Measurements from ENCODE around the gene BBS9. TPM values are rescaled to one million over a fixed set of nuclear protein-coding genes. Genes with fewer than 3 reads are reported as not detected.

BBS9 gene
- total and polyA plus RNA-seq, 2 experiments from 2014 or later, result 10.2 to 15.0 TPM

DNA sequence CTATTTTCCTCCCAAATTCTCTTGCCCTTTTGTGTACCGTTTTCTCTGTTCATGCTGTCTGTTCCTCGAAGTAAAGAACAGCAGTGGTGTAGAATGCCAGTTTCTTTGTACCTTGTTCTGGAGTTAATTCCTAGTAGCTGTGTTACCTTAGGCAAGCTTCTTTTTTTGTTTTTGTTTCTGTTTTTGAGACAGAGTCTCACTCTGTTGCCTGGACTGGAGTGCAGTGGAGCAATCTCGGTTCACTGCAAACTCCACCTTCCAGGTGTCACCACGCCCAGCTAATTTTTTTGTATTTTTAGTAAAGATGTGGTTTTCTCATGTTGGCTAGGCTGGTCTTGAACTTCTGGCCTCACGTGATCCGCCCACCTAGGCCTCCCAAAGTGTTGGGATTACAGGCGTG, 221.2 kb downstream of the BBS9 start:
- Histone ChIP-seq H3K36me3 (ENCODE audit: low read depth) (no peaks in the 10 kb centered on the region), H3K27ac (no peak overlapping the region), H3K27me3 (replicated peaks; ENCODE audit: insufficient read depth) (no peaks in the 10 kb centered on the region), H3K4me3 (no peak overlapping the region), H3K9me2 (ENCODE audit: insufficient read depth) (no peaks in the 10 kb centered on the region; the same call in 1 of the 2 replicates), H3K9me3 (ENCODE audit: low read depth) (no peaks in the 10 kb centered on the region), H3K9ac (no peak overlapping the region), H3K4me1 (ENCODE audit: insufficient read depth) (no peaks in the 10 kb centered on the region), H3K4me2 (ENCODE audit: unreplicated experiment) (no peak overlapping the region), H3F3A (ENCODE audit: insufficient read depth) (no peaks in the 10 kb centered on the region), H3K79me2 (ENCODE audit: insufficient read depth) (no peaks in the 10 kb centered on the region), H2AFZ (no peak overlapping the region), H4K20me1 (ENCODE audit: insufficient read depth) (no peaks in the 10 kb centered on the region)
- in situ Hi-C loops (cut with MboI), result no loop called here
- DNase-seq, result no peak
- TF ChIP-seq EZH2 (IDR thresholded peaks at IDR 0.05; ENCODE audit: insufficient read depth, poor library complexity, severe bottlenecking) (no peak), EZH2phosphoT487 (IDR thresholded peaks at IDR 0.05; ENCODE audit: insufficient read depth, low read depth) (no peak)
- 84 to 90% methylated on average over 7 of the region's 7 CpGs for WGBS, 2 experiments (ENCODE audit: low coverage in 1 of 2, low lambda C conversion rate in 2 of 2, missing lambda C conversion rate in 2 of 2)

DNA sequence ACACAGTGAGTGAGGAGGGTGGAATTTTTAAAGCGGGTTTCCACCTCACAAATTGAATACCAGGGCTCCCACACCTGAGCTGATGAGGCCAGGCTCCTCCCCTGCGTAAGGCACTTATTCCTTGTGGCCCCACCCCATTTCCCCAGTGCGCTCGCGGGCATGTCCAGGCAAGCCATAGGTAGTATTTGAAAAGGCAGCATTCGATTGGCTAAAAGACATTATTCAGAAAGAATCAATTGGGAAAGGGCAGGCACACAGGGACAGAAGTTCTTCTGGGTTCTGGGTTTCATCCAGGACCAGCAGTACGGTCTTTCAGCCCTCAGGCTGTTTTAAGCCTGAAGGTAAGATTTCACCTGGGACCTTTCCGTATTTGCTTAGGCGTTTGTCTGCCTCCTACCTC, 222.3 kb downstream of the BBS9 start:
- WGBS, 2 experiments (ENCODE audit: low coverage in 1 of 2, low lambda C conversion rate in 2 of 2, missing lambda C conversion rate in 2 of 2), result 92 to 95% methylated on average over 9 of the region's 9 CpGs
- Histone ChIP-seq H3K9me2 (ENCODE audit: insufficient read depth) (no peaks in the 10 kb centered on the region; the same call in 1 of the 2 replicates), H2AFZ (no peak overlapping the region), H3K4me1 (ENCODE audit: insufficient read depth) (no peaks in the 10 kb centered on the region), H3K9ac (no peak overlapping the region), H3K27me3 (replicated peaks; ENCODE audit: insufficient read depth) (no peaks in the 10 kb centered on the region), H3K4me2 (ENCODE audit: unreplicated experiment) (no peak overlapping the region), H3F3A (ENCODE audit: insufficient read depth) (no peaks in the 10 kb centered on the region), H3K9me3 (ENCODE audit: low read depth) (no peaks in the 10 kb centered on the region), H3K79me2 (ENCODE audit: insufficient read depth) (no peaks in the 10 kb centered on the region), H3K27ac (no peak overlapping the region), H3K36me3 (ENCODE audit: low read depth) (no peaks in the 10 kb centered on the region), H4K20me1 (ENCODE audit: insufficient read depth) (no peaks in the 10 kb centered on the region), H3K4me3 (no peak overlapping the region)
- in situ Hi-C loops (cut with MboI), result no loop called here
- DNase-seq, result no peak
- no peak for TF ChIP-seq EZH2 (IDR thresholded peaks at IDR 0.05; ENCODE audit: insufficient read depth, poor library complexity, severe bottlenecking)
- TF ChIP-seq EZH2phosphoT487 (IDR thresholded peaks at IDR 0.05; ENCODE audit: insufficient read depth, low read depth), result no peak

DNA sequence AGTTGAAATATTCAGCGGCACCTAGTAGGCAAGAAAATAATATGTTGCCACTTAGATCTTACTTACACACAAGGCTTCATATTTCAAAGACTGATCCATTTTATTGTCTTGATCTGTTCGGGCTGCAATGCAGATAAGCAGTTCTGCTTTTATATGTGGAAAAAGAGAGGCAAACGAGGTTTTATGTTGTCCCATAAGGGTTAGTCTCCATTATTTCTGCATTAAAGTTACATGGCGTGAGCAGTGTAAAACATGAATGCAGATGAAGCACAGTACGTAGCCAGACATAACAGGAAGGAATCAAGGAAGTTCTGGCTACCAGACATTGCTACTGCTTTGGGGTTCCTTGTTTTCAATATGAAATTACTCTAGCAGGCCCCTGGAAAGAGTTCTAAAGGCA, 224.8 kb downstream of the BBS9 start:
- Histone ChIP-seq H3K9me2 (ENCODE audit: insufficient read depth) (no peaks in the 10 kb centered on the region; the same call in 1 of the 2 replicates), H4K20me1 (ENCODE audit: insufficient read depth) (no peaks in the 10 kb centered on the region)
- WGBS, 2 experiments (ENCODE audit: low coverage in 1 of 2, low lambda C conversion rate in 2 of 2, missing lambda C conversion rate in 2 of 2), result 91% methylated on average over 5 of the region's 5 CpGs

DNA sequence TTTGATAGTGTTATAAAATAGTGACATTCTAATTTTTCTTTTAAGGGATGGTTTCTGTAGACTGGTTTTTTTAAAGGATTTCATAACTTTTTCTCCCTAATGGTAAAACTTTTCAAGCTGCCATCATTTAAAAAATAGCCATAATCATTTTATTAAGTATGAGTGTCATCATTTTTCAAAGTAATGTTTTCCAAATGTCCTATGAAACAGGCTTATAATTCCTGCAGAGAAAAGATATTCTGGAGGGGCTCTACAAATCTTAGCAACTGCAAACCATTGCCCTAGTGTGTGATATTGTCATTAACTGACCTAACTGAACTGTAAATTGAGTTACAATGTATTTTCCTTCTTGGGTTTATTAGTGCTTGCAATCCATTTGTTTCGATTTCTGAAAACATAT, 226.0 kb downstream of the BBS9 start:
- Histone ChIP-seq H3K27ac (no peak overlapping the region), H3K36me3 (ENCODE audit: low read depth) (no peaks in the 10 kb centered on the region), H3K9ac (no peak overlapping the region), H3F3A (ENCODE audit: insufficient read depth) (no peaks in the 10 kb centered on the region), H3K9me3 (ENCODE audit: low read depth) (no peaks in the 10 kb centered on the region), H3K79me2 (ENCODE audit: insufficient read depth) (no peaks in the 10 kb centered on the region), H3K4me3 (no peak overlapping the region), H3K4me1 (ENCODE audit: insufficient read depth) (no peaks in the 10 kb centered on the region), H3K27me3 (replicated peaks; ENCODE audit: insufficient read depth) (no peaks in the 10 kb centered on the region), H4K20me1 (ENCODE audit: insufficient read depth) (no peaks in the 10 kb centered on the region), H3K9me2 (ENCODE audit: insufficient read depth) (no peaks in the 10 kb centered on the region; the same call in 1 of the 2 replicates), H3K4me2 (ENCODE audit: unreplicated experiment) (no peak overlapping the region), H2AFZ (no peak overlapping the region)
- 97% methylated on average over 1 of the region's 1 CpG for whole genome bisulfite sequencing, 2 experiments (ENCODE audit: low coverage in 1 of 2, low lambda C conversion rate in 2 of 2, missing lambda C conversion rate in 2 of 2)
- in situ Hi-C loops (cut with MboI), result no loop called here
- no peak for TF ChIP-seq EZH2 (IDR thresholded peaks at IDR 0.05; ENCODE audit: insufficient read depth, poor library complexity, severe bottlenecking)
- no peak for TF ChIP-seq EZH2phosphoT487 (IDR thresholded peaks at IDR 0.05; ENCODE audit: insufficient read depth, low read depth)
- no peak for DNase-seq

More for the DNA sequence above, 224.8 kb downstream of the BBS9 start:
- Histone ChIP-seq H3K9ac (no peak overlapping the region), H3K4me1 (ENCODE audit: insufficient read depth) (no peaks in the 10 kb centered on the region), H2AFZ (no peak overlapping the region), H3K27ac (no peak overlapping the region), H3K4me2 (ENCODE audit: unreplicated experiment) (no peak overlapping the region), H3K79me2 (ENCODE audit: insufficient read depth) (no peaks in the 10 kb centered on the region), H3K27me3 (replicated peaks; ENCODE audit: insufficient read depth) (no peaks in the 10 kb centered on the region), H3K36me3 (ENCODE audit: low read depth) (no peaks in the 10 kb centered on the region), H3F3A (ENCODE audit: insufficient read depth) (no peaks in the 10 kb centered on the region), H3K4me3 (no peak overlapping the region), H3K9me3 (ENCODE audit: low read depth) (no peaks in the 10 kb centered on the region)
- TF ChIP-seq EZH2 (IDR thresholded peaks at IDR 0.05; ENCODE audit: insufficient read depth, poor library complexity, severe bottlenecking) (no peak), EZH2phosphoT487 (IDR thresholded peaks at IDR 0.05; ENCODE audit: insufficient read depth, low read depth) (no peak)
- no peak for DNase-seq
- in situ Hi-C loops (cut with MboI), result no loop called here

DNA sequence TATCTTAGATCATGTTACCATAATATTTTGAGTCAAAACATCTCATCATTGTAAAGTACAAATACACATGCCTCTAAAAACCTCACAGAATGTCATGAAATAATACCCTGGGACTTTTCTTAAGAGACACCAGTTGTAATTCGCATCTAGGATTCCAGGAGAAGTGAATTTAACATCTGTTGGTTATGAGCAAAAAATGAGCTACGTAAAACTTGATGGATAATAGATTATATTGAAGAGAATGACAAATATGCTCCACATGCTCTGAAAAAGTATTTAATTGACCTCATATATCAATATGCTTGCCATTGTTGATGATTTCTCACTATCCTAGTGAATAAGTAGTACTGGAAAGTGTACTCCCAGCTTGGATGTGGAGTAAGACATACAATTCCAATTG, 227.0 kb downstream of the BBS9 start:
- no peaks in the 10 kb centered on the region for H3F3A ChIP-seq (ENCODE audit: insufficient read depth)
- H4K20me1 ChIP-seq (ENCODE audit: insufficient read depth), result no peaks in the 10 kb centered on the region
- H3K9me2 ChIP-seq (ENCODE audit: insufficient read depth), result no peaks in the 10 kb centered on the region; the same call in 1 of the 2 replicates
- H3K27me3 ChIP-seq (replicated peaks; ENCODE audit: insufficient read depth), result no peaks in the 10 kb centered on the region
- H3K9me3 ChIP-seq (ENCODE audit: low read depth), result no peaks in the 10 kb centered on the region
- H3K4me3 ChIP-seq, result no peak overlapping the region
- 67 to 71% methylated on average over 2 of the region's 2 CpGs for WGBS, 2 experiments (ENCODE audit: low coverage in 1 of 2, low lambda C conversion rate in 2 of 2, missing lambda C conversion rate in 2 of 2)
- no peak overlapping the region for H3K4me2 ChIP-seq (ENCODE audit: unreplicated experiment)
- H3K4me1 ChIP-seq (ENCODE audit: insufficient read depth), result no peaks in the 10 kb centered on the region
- no peaks in the 10 kb centered on the region for H3K79me2 ChIP-seq (ENCODE audit: insufficient read depth)
- in situ Hi-C loops (cut with MboI), result no loop called here
- no peak overlapping the region for H2AFZ ChIP-seq
- no peaks in the 10 kb centered on the region for H3K36me3 ChIP-seq (ENCODE audit: low read depth)
- TF ChIP-seq EZH2phosphoT487 (IDR thresholded peaks at IDR 0.05; ENCODE audit: insufficient read depth, low read depth) (no peak), EZH2 (IDR thresholded peaks at IDR 0.05; ENCODE audit: insufficient read depth, poor library complexity, severe bottlenecking) (no peak)
- H3K9ac ChIP-seq, result no peak overlapping the region
- no peak for DNase-seq
- no peak overlapping the region for H3K27ac ChIP-seq

All from GM23248 (cell line).